ENCODE results near the gene ZNF485.

- TF ChIP-seq CTCF (IDR thresholded peaks at IDR 0.05) (no peak), POLR2A (IDR thresholded peaks at IDR 0.05) (no peak)
Measured at GRCh38 chr10:43584051-43584450, 22.2 kb upstream of the ZNF485 start.
